Kidney epithelial cell (primary cell): Measurements from ENCODE around the gene TTC33. TPM values are rescaled to one million over a fixed set of nuclear protein-coding genes. Genes with fewer than 3 reads are reported as not detected.

Experiments
- DNase-seq: peaks from one replicate; pipeline ENCODE4 v3.0.0-alpha.2; 2010; ENCODE audit warnings: low read depth
- H3K27me3 ChIP-seq: 2 replicates; pipeline ENCODE4 v1.6.0; 2011; ENCODE audit warnings: low read length; ENCODE audit not compliant: control insufficient read depth, insufficient read depth
- H3K36me3 ChIP-seq: 2 replicates; pipeline ENCODE4 v1.5.1; 2011; ENCODE audit warnings: low read length; ENCODE audit not compliant: control insufficient read depth, insufficient read depth
- H3K4me3 ChIP-seq: 2 replicates; pipeline ENCODE4 v1.5.1; 2011; ENCODE audit warnings: low read depth, mild to moderate bottlenecking, control low read depth, low read length
- total RNA-seq: library from RNA; depleted of rRNA; stranded (reverse); fragments of >200 nt; gene quantifications from 2 replicates; pipeline ENCODE4 v1.2.3, GENCODE V29; 2015
- TF ChIP-seq, protein P1 (sequence below): IDR thresholded peaks from 2 replicates; pipeline ENCODE4 v1.5.1; 2011; ENCODE audit warnings: mild to moderate bottlenecking, moderate library complexity, low read length, control low read depth, inconsistent platforms; ENCODE audit not compliant: insufficient read depth, poor library complexity, severe bottlenecking

TTC33 gene
- total RNA-seq, 1 donor from 2014 or later, result 13.8 TPM

DNA sequence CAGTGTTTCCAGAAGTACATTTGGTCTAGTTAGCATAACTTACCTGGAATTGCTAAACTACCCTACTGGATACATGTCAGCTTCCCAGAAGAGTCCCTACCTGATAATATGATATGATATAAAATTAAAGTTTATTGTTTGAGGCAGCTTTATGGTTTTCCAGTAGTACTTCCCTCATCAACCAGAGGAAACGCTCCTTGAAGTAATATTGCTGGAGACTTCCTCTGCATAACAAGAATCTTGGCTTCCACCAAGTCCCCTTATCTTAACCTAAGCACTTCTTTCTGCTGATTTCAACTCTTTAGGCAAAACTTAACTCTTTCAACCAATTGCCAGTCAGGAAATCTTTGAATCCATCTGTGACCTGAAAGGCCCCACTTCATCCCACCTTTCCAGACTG is 290.3 kb downstream of the TTC33 start:
- TF ChIP-seq, protein P1, sequence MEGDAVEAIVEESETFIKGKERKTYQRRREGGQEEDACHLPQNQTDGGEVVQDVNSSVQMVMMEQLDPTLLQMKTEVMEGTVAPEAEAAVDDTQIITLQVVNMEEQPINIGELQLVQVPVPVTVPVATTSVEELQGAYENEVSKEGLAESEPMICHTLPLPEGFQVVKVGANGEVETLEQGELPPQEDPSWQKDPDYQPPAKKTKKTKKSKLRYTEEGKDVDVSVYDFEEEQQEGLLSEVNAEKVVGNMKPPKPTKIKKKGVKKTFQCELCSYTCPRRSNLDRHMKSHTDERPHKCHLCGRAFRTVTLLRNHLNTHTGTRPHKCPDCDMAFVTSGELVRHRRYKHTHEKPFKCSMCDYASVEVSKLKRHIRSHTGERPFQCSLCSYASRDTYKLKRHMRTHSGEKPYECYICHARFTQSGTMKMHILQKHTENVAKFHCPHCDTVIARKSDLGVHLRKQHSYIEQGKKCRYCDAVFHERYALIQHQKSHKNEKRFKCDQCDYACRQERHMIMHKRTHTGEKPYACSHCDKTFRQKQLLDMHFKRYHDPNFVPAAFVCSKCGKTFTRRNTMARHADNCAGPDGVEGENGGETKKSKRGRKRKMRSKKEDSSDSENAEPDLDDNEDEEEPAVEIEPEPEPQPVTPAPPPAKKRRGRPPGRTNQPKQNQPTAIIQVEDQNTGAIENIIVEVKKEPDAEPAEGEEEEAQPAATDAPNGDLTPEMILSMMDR, result no peak
- Histone ChIP-seq H3K4me3 (no peak overlapping the region), H3K27me3 (no peaks in the 10 kb centered on the region), H3K36me3 (no peaks in the 10 kb centered on the region)
- DNase-seq, result no peak

DNA sequence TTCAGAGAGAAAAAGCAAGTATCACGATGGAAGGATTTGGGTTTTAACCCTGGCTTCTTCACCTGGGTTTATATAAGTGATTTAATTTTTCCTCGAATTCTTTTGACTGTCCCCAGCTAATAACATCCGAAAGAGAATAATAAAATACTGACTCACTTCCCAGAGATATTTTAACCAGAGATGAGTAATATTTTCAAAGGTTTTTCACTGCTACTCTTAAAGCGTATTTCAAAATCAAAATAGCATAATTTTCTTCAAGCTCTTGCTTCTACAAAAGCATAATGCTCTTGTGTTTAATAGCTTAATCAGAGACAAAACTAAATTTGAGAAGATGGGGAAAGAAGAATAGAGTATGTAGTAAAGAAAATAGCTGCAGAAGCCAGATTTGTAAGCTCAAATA is 291.2 kb downstream of the TTC33 start:
- TF ChIP-seq, protein P1, result no peak
- no peak for DNase-seq
- H3K36me3 ChIP-seq, result no peaks in the 10 kb centered on the region
- no peak overlapping the region for H3K4me3 ChIP-seq
- no peaks in the 10 kb centered on the region for H3K27me3 ChIP-seq

Other genes starting within 250 kb of the TTC33 start
- 13.5 and 13.8 TPM in 2 replicates for gene PTGER4, start 76.0 kb downstream of the TTC33 start, total RNA-seq
- 46.6 and 55.2 TPM in 2 replicates for gene PRKAA1, start 42.4 kb upstream of the TTC33 start, total RNA-seq
- 171 and 219 TPM in 2 replicates for gene RPL37, start 79.3 kb upstream of the TTC33 start, total RNA-seq
- 1.9 and 3.3 TPM in 2 replicates for gene CARD6, start 85.4 kb upstream of the TTC33 start, total RNA-seq
- gene C7, start 153.5 kb upstream of the TTC33 start, total RNA-seq, result 0.13 and 0.34 TPM in 2 replicates